ENCODE results near the gene MAGEA10.
"Not testable (repeated sequence)": the region's sequence is repeated elsewhere in the genome, so short reads cannot be mapped to it uniquely, and the experiment has no call there.

Gene MAGEA10

GRCh38 chrX:152138388-152138784 lies at the start of gene MAGEA10:
MAGEA10 (minus strand) TSS chrX:152138577; CDS start chrX:152135620, 2,957 bp downstream.
- no peak for DNase-seq (ENCODE audit: low spot score)

GRCh38 chrX:152177497-152178269 lies 39.3 kb upstream of the MAGEA10 start:
- no peak for DNase-seq (ENCODE audit: low spot score)

- DNase-seq (ENCODE audit: low spot score): no peak
Observed at GRCh38 chrX:152177052-152177451, 38.7 kb upstream of the MAGEA10 start.

- DNase-seq (ENCODE audit: low spot score): not testable (repeated sequence)
Observed at GRCh38 chrX:152175892-152176291, 37.5 kb upstream of the MAGEA10 start.

- not testable (repeated sequence) for DNase-seq (ENCODE audit: low spot score)
Observed at GRCh38 chrX:152173923-152174322, 35.5 kb upstream of the MAGEA10 start.

GRCh38 chrX:152170621-152171020 lies 32.2 kb upstream of the MAGEA10 start:
- no peak for DNase-seq (ENCODE audit: low spot score)

GRCh38 chrX:152165033-152165743 lies 26.8 kb upstream of the MAGEA10 start:
- DNase-seq (ENCODE audit: low spot score): no peak

GRCh38 chrX:152157042-152157441 lies 18.7 kb upstream of the MAGEA10 start:
- no peak for DNase-seq (ENCODE audit: low spot score)

- DNase-seq (ENCODE audit: low spot score): no peak
Observed at GRCh38 chrX:152155766-152156310, 17.5 kb upstream of the MAGEA10 start.

- peak; percentile 3 for DNase-seq (ENCODE audit: low spot score)
Observed at GRCh38 chrX:152154050-152154449, 15.7 kb upstream of the MAGEA10 start.

GRCh38 chrX:152151256-152151655 lies 12.9 kb upstream of the MAGEA10 start:
- DNase-seq (ENCODE audit: low spot score): no peak

- DNase-seq (ENCODE audit: low spot score): no peak
Observed at GRCh38 chrX:152149648-152150047, 11.3 kb upstream of the MAGEA10 start.

GRCh38 chrX:152139589-152139988 lies 1.2 kb upstream of the MAGEA10 start:
- no peak for DNase-seq (ENCODE audit: low spot score)

GRCh38 chrX:152137771-152138387 lies 498 bp downstream of the MAGEA10 start:
- no peak for DNase-seq (ENCODE audit: low spot score)

- DNase-seq (ENCODE audit: low spot score): no peak
Observed at GRCh38 chrX:152136312-152136711, 2.1 kb downstream of the MAGEA10 start.

- DNase-seq (ENCODE audit: low spot score): no peak
Observed at GRCh38 chrX:152131525-152131924, 6.9 kb downstream of the MAGEA10 start.

GRCh38 chrX:152129069-152129844 lies 9.1 kb downstream of the MAGEA10 start:
- not testable (repeated sequence) for DNase-seq (ENCODE audit: low spot score)

- DNase-seq (ENCODE audit: low spot score): no peak
Observed at GRCh38 chrX:152117305-152117704, 21.1 kb downstream of the MAGEA10 start.

GRCh38 chrX:152108527-152108926 lies 29.9 kb downstream of the MAGEA10 start:
- no peak for DNase-seq (ENCODE audit: low spot score)

- DNase-seq (ENCODE audit: low spot score): no peak
Observed at GRCh38 chrX:152103866-152104265, 34.5 kb downstream of the MAGEA10 start.

- DNase-seq (ENCODE audit: low spot score): no peak
Observed at GRCh38 chrX:152086141-152086540, 52.2 kb downstream of the MAGEA10 start.
